Stomach (tissue), 4 donors: Measurements from ENCODE around the gene NR5A1.

Experiments
- CTCF ChIP-seq, 7 experiments: fragments of 450-650 bp in 4 of 7; fragments of 200-600 bp in 3 of 7; sonication (generic) in 3 of 7; IDR thresholded peaks; one replicate each; pipeline ENCODE4 v1.5.1; 2016 to 2019; ENCODE audit warnings: antibody characterized with exemption in 7 of 7, control low read depth in 2 of 7, mild to moderate bottlenecking in 1 of 7
- EP300 ChIP-seq: sonication (generic); formaldehyde crosslinking; IDR thresholded peaks from one replicate; pipeline ENCODE4 v1.6.1; 2017; ENCODE audit warnings: antibody characterized with exemption
- POLR2A ChIP-seq, 4 donors: fragments of 450-650 bp; IDR thresholded peaks; one replicate each; pipeline ENCODE4 v1.6.1; 2016; ENCODE audit warnings: antibody characterized with exemption in 4 of 4, control low read depth in 2 of 4, mild to moderate bottlenecking in 1 of 4, moderate library complexity in 1 of 4
- POLR2AphosphoS5 ChIP-seq, 3 donors: sonication (generic); formaldehyde crosslinking; IDR thresholded peaks; one replicate each; pipeline ENCODE4 v1.6.1; 2016; ENCODE audit warnings: antibody characterized with exemption in 3 of 3

GRCh38 chr9:124530246-124530645, 23.0 kb upstream of the NR5A1 start:
- no peak for TF ChIP-seq CTCF (IDR thresholded peaks at IDR 0.05)
- TF ChIP-seq EP300, result no peak
- no peak for TF ChIP-seq POLR2A (IDR thresholded peaks at IDR 0.05)
- no peak for TF ChIP-seq POLR2AphosphoS5 (IDR thresholded peaks at IDR 0.05)
